Endothelial cell of umbilical vein (primary cell): ENCODE results near the gene PPM1D.

Source experiments
- CTCF ChIP-seq, 2 donors: IDR thresholded peaks; 1 replicate in 1 of 2; 2 replicates in 1 of 2; pipeline ENCODE4 v1.5.1; 2011; ENCODE audit warnings: low read length in 2 of 2, mild to moderate bottlenecking in 2 of 2, moderate library complexity in 2 of 2, control low read depth in 1 of 2, inconsistent platforms in 1 of 2, low read depth in 1 of 2; ENCODE audit not compliant: insufficient read depth in 1 of 2; ENCODE audit errors: extremely low read depth in 1 of 2
- EZH2 ChIP-seq: IDR thresholded peaks from 2 replicates; pipeline ENCODE4 v1.6.1; 2012; ENCODE audit warnings: borderline replicate concordance, low read depth, mild to moderate bottlenecking, moderate library complexity, low read length, inconsistent platforms; ENCODE audit not compliant: severe bottlenecking
- JUN ChIP-seq: IDR thresholded peaks from 2 replicates; pipeline ENCODE4 v1.6.1; 2011; ENCODE audit warnings: borderline replicate concordance, low read depth; ENCODE audit not compliant: insufficient read length, insufficient read depth
- POLR2A ChIP-seq: IDR thresholded peaks from 2 replicates; pipeline ENCODE4 v1.6.1; 2012; ENCODE audit warnings: low read depth, mild to moderate bottlenecking, control low read depth, low read length

- TF ChIP-seq CTCF (IDR thresholded peaks at IDR 0.05; ENCODE audit: extremely low read depth in 1 of 2, insufficient read depth in 1 of 2, low read depth in 1 of 2, low read length in 2 of 2) (no peak), EZH2 (no peak), JUN (no peak), POLR2A (no peak)
Observed at GRCh38 chr17:60713608-60714007, 113.6 kb downstream of the PPM1D start.
